CD4-positive, alpha-beta T cell treated with Interleukin-15 for 4 hours (primary cell): Measurements from ENCODE around the gene CREB3L4.

ENCODE experiments used
- DNase-seq: peaks from one replicate; pipeline ENCODE4 v3.0.0-alpha.2; 2020; ENCODE audit warnings: low spot score

The CREB3L4 gene

GRCh38 chr1:153967107-153967999 is at the start of gene CREB3L4:
Gene CREB3L4, plus strand, starts transcription at chr1:153967902. Its CDS starts 624 bp downstream, at chr1:153968526.
- DNase-seq, result peak; percentile 89

DNA sequence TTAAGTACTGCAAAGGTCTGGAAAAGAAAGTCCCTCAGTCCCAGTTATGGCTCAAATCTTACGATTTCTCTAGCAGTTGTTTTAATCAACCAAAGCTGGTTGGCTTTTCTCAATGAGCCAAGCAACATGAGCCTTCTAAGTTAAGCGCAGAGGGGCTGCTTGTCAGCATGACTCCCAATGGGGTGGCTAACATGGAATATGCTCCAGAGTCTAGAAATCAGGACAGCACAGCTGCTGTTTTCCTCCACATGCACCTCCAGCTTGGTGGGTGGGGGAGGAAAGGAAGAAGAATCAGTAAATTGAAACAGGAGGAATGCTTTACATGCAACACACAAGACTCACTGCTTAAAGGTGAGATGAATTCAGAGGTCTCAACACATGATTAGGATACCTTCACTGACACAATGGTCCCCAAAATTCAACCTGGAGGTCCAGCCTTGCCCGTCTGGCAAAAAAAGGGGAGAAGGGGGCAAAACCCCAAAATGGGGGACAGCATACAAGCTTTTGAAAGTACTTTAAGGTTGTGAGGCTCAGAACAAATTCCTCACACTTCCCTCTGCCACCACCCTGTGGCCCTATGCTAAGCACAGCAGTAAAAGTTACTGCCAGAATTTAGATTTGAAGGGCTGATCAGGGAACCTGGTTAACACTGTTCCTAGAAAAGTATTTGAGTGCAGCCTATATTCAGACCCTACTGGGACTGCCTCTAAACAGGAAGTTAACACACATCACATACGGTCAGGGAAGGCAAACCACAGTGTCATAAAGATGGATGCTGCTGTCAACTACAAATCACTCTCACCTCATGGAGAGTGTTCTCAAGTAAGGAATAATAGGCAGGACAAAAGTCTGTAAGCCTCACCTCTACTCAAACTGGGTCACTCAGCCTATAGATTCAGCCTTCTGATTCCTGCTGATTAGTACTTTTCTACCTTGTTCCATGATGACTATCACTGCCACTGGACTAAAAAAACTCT is 47.5 kb upstream of the CREB3L4 start:
- peak; percentile 70 for DNase-seq

- DNase-seq, result no peak
These were observed 46.5 kb upstream of the CREB3L4 start for GRCh38 chr1:153921080-153921802.

DNA sequence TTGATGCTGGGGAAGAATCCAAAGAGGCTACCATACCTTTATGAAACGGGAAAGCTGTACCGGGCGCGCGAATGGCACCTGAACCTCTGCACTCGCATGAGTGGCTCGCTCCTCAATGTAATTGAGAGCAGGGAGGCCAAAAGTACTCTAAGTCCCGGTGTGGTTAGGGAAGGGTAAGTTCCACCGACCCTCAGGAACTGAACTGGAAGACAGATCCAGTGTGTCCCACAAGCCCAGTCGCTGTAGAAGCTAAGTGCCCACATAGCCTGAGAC is 46.0 kb upstream of the CREB3L4 start:
- DNase-seq, result no peak

DNA sequence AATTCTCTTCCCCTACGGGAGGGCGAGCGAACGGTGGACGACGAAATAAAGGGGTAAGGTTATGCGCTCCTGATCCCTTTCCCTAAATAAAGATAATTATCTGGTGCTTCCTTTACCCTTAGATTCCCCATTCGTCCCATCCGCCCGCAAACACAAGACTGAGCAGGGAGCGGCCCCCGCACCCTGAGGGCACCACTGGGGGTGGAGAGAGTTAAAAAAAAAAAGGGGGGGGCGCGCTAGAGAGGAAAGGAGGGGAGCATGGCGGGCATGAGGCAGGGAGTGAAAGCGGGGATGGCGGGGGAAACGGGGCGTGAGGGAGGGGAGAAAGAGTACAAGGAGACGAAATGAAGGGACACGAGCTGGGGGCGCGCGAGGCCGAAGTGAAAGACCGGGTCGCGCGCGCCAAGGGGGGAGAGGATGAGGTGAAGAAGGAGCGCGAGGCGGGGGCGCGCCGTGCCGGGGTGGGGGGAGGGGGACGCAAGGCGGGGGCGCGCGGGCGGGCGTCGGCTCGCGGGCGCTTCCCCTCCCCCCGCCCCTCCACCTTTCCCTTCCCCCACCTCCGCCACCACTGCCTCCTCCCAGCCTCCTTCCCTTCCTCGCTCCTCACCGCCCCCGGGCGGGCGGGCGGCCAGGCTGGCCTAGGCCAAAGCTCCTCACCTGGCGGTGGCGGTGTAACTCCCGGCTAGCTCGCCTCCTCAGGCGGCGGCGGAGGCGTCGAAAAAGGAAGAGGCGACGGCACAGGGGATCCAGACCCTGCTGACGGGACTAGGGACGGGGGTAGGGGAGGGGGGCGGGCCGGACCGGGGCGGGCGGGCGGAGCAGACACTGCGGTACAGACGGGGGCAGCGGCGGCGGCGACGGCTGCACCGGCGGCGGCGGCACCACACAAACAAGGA is 45.4 kb upstream of the CREB3L4 start:
- no peak for DNase-seq

DNA sequence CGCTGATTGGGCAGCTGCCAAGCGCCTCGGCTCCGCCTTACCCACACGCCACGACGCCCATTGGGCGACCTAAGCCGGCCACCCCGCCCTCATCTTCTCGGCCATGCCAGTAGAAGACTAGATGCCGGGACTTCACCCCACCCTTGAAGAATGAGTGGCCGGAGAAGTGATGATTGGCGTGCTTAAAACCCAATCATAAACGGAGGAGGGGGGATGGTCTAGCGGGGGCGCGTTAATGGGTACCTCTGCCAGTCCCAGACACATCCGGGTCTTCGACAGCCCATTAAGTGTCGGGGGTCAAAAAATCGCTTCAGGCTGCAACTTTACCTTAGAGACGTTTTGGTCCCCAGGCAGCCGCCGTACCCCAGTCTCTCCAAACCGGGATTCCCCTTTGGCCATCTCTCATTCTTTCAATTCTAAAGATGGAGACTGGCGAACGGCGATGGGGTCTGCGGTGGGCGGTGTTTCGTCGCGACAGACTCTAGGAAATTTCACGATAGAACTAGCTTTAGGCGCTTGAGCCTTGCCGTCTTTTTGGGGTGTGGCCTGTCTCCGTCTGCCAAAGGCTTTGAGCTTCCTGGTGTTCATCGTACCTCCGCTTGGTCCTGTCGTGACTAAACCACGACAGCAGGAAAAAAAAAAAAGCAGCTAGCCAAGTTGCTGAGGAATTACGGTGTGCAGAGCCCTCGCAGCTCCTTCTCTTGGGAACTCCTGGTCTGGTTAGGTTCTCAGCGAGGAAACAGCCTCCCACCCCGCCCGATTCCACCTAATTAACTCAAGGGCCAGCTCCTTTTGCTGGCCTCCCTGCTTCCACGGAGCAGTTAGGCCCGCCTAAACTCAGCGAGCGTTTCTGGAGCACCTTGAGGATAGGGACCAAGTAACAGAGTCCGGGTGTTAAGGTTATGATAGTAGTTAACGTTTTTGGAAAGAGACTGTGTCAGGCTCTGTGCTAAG is 44.5 kb upstream of the CREB3L4 start, which contains the start of gene GATAD2B:
Gene GATAD2B (minus strand): TSS at position 1 of the 954 bp plus-strand sequence. CDS start 94,625 bp downstream, outside the sequence.
- peak; percentile 100 for DNase-seq

GRCh38 chr1:153926405-153926804 is 41.3 kb upstream of the CREB3L4 start:
- DNase-seq, result no peak

DNA sequence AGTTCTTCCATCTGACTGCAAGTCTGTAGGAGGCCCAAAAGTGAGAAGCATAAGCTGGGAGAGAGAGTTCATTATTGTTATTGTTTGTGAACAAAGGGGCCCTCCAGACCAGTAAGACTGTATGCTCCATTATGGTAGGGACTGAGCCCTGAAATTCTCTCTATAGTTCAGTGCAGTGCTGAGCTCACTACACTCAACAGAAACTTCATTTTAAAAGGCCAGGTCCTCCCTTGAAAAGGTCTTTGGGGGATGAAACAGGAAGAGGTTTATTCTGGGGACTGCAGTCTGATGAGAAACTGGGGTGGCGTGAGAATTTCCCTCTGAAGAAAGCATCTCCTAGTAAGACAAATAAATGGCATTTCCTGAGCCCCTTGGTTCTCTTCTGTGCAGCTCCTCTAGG is 39.5 kb upstream of the CREB3L4 start:
- DNase-seq, result no peak

DNA sequence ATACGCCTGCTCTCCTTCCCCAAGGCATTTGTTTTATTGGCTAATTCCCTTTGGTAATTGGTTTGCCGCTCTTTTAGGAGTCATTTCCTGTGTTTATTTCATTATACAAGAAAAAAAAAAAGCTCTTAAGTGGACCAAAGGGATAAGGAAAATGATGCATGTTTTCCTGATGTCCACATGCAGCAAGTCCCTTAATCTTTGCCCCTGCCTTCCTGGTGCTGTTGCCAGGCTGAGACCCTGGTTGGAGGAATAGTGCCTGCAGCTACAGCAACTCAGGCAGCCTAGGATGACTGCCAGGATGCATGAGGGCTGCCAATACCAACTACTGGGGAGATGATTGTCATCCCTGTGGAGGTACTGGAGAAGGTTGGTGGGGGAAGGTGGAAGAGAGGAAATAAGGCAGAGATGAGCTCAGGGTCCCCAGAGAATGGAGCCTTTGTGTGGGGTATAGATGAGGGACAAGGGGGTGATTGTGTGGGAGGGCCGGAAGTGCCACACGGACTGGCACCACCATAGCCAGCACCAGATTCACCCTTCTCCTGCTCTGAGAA is 38.8 kb upstream of the CREB3L4 start:
- DNase-seq, result no peak

DNA sequence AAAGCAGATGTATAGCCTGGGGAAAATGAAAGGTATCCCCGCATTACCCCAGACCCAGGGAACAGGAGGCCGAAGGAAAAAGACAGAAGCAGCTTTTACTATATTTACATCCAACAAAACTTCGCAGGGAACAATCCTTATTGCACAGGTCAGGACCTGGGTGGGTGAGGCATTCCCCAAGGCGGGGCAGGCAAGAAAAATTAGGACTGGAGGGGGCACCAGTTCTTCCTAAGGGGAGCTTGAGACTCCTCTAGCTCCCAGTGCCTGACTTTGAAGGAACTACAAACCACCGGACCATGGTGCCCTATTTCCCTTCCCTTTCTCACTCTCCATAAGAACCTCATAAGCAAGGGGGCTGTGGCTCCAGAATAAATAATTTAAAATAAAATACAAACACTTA is 38.3 kb upstream of the CREB3L4 start:
- DNase-seq, result no peak

DNA sequence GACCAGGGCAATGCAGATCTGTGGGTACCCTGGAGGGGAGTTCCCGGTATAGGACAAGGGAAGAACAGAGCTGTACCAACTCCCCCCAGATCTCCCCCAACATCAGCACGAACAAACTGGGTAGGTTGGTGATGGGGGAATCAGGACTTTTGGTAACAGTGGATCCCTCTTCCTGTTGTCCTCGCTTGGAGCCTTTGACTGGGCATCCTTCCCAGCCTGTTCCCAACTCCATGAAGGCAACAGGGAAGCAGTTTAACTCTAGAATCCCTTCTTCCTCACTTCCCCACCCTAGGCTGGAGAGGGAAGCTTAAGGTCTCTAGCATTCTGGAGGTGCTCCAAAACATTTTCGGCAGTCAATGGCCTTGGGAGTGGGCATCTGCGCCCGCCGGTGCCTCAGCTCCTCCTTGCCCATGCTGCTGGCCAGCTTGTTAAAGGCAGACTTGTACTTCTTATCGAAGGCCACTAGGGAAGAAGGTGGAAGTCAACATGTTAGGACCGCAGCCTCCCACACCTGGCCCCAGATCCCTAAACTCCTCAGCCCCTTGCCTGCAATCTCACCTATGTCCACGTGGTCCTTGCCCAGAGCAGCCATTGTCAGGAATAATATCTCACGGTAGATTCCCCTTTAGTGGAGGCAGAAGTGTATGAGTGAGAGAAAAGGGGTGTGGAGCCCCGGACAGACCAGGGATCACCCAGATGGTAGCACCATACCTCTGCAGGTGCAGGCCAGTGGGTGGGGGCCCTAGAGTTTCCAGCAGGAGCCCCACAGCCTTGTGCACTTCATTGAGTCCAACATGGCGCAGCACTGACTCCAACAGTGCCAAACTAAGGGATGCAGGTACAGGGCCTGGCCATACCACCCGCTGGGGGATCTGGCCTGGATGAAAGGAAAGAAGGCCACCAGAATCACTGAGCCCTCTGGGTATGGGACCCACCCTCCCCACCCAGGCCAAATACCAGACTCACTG is 37.4 kb upstream of the CREB3L4 start:
- DNase-seq, result no peak

- DNase-seq, result no peak
These were observed 35.3 kb upstream of the CREB3L4 start for GRCh38 chr1:153932156-153933131.

DNA sequence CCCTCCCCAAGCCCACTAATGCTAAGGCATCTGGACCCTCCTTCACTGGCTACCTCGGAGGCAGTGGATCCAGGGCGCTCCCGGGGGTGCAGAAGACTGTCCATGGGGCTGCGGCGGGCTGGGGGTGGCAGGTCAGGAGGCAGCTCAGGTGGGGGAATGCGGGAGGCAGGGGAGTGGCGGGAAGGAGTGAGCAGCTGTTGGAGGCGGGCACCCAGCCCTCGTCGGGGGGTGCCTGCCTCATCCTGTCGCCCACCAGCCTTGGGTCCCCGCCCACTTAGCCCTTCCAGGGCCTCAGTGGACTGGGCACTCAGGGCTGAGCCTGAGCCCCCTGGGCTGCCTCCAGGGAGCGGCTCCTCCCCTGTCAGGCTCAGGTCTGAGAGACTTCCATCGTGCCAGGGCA is 34.3 kb upstream of the CREB3L4 start:
- no peak for DNase-seq

DNA sequence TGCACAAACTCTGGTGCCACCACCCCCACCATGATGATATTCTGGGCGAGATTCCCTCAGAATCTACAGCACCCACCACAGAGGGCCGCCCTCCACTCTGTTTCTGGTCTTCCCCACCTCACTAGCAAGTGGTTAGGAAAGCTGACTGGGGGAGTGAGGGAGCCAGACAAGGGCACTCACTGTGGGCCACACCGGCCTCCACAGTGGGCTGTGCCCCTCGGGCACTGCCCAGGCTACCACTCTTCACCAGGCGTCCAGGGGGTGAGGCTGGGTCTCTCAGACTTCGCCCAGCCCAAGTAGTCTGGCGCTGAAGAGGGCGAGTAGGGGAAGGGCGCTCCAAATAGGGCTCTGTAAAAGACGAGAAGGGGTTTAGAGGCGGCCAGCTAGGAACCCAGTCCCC is 33.7 kb upstream of the CREB3L4 start:
- no peak for DNase-seq

DNA sequence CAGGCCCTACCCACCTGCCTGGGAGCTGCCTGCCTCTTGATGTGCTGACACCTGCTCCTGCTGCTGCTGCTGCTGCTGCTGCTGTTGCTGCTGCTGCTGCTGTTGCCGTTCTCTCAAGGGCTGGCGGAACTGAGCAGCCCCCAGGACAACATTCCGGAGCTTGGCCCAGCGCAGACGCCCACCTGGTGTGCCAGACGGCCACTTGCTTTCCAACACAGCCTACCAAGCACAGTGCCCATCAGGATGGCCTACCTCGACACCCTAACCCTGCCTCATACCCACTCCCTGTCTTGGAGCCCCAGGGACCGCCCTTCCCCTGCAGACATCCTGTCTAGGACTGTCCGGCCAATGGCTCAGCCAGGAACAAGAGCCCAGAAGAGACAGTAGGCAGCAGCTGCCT is 33.0 kb upstream of the CREB3L4 start:
- DNase-seq, result no peak

GRCh38 chr1:153936011-153936802 is 31.5 kb upstream of the CREB3L4 start:
- no peak for DNase-seq
